Right lobe of liver (tissue), 4 donors: ENCODE data around the gene CTNND2.

Experiments
- CTCF ChIP-seq, 4 donors: fragments of 200-600 bp in 3 of 4; fragments of 450-650 bp in 1 of 4; IDR thresholded peaks; one replicate each; pipeline versions ENCODE4 v1.5.1 to v1.8.0; 2016 to 2022; ENCODE audit warnings: antibody characterized with exemption in 4 of 4, mild to moderate bottlenecking in 2 of 4
- POLR2A ChIP-seq: fragments of 450-650 bp; IDR thresholded peaks from one replicate; pipeline ENCODE4 v1.6.1; 2017; ENCODE audit warnings: antibody characterized with exemption, mild to moderate bottlenecking
- donor health status: DM: no; HTN: no; CAD: no.
- donor health status: DM: no; HTN: no; CAD: no.
- donor health status: DM: no; HTN: yes; CAD: no.

DNA sequence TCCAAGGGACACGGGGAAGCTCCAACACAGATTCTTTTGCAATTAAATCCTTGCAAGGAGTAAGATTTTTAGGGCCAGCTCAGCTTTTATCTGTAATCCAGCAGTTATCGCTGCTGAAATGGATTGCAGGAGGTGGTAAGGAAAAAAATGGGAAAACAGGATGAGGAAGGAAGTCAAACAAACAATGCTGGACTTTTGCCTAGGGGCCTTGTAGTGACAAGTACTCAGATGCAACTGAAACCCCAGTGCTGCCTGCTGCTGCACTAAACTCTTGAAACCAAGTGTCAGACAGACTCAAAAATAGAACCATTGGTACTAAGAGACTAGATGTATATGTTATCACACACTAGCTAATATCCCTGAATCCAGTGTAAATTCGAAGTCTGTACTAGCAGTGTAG, 309.2 kb downstream of the CTNND2 start:
- no peak for TF ChIP-seq POLR2A
- no peak for TF ChIP-seq CTCF (IDR thresholded peaks at IDR 0.05)
